Measurements from ENCODE around the gene SEMA3F.
A peak's percentile ranks its signal among the peaks of the same experiment; 100 is the strongest.

The SEMA3F gene

DNA sequence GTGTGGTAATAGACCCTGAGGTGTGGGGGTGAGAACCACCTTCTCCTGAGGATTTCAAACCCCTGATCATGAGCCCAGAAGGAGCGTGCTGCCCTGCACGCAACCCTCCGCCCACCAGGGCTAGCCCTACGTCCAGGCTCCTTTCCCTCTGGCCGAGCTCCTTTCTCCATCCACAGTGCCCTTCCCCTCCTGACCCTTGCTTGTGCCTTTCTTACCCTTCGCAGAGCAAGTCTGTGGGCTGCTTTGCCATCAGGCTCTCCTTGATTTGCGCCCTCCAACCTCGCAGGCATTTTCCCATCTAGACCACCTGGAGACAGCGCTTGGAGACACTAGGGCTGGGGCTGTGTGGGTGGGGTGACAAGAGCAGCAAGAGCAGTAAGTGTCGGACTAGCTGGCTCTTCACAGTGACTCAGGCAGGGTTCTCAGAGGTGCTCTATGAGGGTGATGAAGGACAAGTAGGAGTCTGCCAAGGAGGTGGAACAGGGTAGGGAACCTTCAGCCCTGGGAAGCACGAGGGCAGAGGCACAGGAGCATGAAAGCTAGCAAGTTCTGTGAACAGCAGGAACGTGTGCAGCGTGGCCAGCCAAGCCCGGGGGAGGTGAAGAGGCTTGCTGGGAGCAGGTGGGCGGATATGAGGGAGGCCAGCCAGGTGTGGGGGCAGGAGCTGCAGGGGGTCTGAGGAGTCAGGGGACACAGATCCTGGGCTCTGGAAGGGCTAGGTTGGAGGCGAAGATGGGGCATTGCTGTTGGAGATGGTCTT, 47.4 kb downstream of the SEMA3F start:
- peaks cover 24 to 55% of the 10 kb centered on the region in 2 donors for H3K27me3 ChIP-seq (ENCODE audit: control insufficient read depth in 1 of 2, insufficient read depth in 2 of 2, low read length in 2 of 2)
- H3K27ac ChIP-seq (ENCODE audit: low read depth, low read length), result no peak overlapping the region
- no peaks in the 10 kb centered on the region for H3K4me1 ChIP-seq (ENCODE audit: insufficient read depth, low read length)
- H3K36me3 ChIP-seq (ENCODE audit: insufficient read depth, low read length), result no peaks in the 10 kb centered on the region
- no peak overlapping the region for H3K9ac ChIP-seq (ENCODE audit: low read length)
- no peak overlapping the region for H3K4me3 ChIP-seq (ENCODE audit: low read depth in 1 of 2, low read length in 2 of 2)
- no peaks in the 10 kb centered on the region for H3K9me3 ChIP-seq (ENCODE audit: low read length)

DNA sequence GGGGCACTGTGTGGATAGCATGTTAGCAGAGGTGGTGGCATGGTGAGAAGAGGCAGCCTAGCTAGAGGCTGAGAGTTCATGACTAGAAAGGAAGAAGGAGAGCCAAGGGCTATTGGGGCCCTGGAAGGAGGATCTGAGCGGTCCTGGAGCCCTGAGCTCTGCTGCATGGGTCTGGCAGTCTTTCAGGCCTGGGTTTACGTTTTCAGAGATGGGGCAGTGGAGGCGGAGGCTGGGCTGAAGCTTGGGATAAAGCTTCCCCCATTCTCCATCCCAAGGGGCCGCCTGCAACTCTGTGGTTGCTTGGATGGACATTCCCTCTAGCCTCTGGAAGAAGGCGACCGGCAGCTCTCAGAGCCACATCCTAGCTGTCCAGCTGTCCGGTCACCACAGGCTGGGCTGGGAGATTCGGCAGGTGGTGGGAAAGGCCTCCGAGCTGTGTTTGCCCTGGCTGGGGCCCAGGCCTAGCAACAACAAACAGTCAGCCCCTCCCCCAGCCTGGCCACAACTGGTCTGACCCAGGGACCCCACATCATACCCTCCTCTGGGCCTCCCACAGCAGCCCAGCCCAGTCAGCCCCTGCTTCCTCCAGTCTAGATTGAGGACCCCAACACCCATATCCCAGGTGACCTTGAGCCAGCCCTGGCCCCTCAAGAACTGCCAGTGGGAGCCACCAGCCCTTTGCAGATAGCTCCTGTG, 48.1 kb downstream of the SEMA3F start:
- H3K4me3 ChIP-seq (ENCODE audit: low read depth in 1 of 2, low read length in 2 of 2), result no peak overlapping the region
- peaks cover 24 to 55% of the 10 kb centered on the region in 2 donors for H3K27me3 ChIP-seq (ENCODE audit: control insufficient read depth in 1 of 2, insufficient read depth in 2 of 2, low read length in 2 of 2)
- H3K27ac ChIP-seq (ENCODE audit: low read depth, low read length), result no peak overlapping the region
- no peaks in the 10 kb centered on the region for H3K36me3 ChIP-seq (ENCODE audit: insufficient read depth, low read length)
- H3K9me3 ChIP-seq (ENCODE audit: low read length), result no peaks in the 10 kb centered on the region
- H3K4me1 ChIP-seq (ENCODE audit: insufficient read depth, low read length), result no peaks in the 10 kb centered on the region
- no peak overlapping the region for H3K9ac ChIP-seq (ENCODE audit: low read length)

DNA sequence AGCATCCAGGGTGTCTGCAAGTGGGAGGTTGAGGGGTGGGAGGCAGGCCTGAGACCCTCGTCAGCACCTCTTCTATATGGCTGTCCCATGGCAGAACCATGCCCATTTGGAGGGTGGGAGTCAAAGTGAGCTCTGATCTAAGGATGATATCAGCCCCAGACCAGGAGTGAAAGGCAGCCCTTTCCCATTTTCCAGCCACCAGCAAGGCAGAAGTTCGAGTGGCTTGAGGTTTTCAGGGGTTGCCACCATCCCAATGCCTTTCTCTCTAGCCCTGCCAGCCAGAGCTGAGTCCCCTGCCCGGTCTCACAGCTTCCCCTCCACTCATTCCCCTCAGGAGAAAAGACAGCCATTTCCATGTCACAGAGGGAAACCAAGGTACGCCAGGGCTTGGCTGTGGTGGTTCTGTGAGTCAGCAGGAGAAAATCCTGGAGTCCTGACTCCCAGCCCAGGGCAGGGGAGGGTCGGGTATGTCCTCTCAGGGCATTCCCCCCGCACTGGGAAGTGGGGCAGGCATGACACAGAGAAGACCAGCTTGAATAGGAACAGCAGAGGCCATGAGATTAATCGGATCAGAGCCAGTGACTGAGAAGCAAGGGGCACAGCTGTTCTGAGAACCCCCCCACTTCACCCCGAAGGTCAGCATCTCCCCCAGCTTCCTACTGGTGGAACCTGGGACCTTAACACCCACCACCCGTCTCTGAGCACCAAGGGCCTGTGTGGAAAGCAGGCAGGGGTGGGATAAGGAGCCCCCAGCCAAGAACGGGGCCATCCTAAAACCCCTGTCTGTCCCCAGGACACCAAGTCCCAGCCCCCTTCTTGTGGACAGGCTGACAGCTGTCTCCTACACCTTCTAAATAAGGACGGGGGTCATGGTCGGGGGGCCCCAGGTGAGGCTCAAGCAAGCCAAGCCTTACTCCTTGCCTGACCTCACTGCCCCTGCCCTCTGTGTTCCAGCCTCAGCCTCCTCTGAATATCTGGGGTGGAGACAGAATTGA, 49.0 kb downstream of the SEMA3F start:
- no peaks in the 10 kb centered on the region for H3K9me3 ChIP-seq (ENCODE audit: low read length)
- no peaks in the 10 kb centered on the region for H3K36me3 ChIP-seq (ENCODE audit: insufficient read depth, low read length)
- H3K27ac ChIP-seq (ENCODE audit: low read depth, low read length), result no peak overlapping the region
- H3K4me3 ChIP-seq (ENCODE audit: low read depth in 1 of 2, low read length in 2 of 2), result no peak overlapping the region
- H3K4me1 ChIP-seq (ENCODE audit: insufficient read depth, low read length), result no peaks in the 10 kb centered on the region
- peaks cover 24 to 55% of the 10 kb centered on the region in 2 donors for H3K27me3 ChIP-seq (ENCODE audit: control insufficient read depth in 1 of 2, insufficient read depth in 2 of 2, low read length in 2 of 2)
- H3K9ac ChIP-seq (ENCODE audit: low read length), result no peak overlapping the region

DNA sequence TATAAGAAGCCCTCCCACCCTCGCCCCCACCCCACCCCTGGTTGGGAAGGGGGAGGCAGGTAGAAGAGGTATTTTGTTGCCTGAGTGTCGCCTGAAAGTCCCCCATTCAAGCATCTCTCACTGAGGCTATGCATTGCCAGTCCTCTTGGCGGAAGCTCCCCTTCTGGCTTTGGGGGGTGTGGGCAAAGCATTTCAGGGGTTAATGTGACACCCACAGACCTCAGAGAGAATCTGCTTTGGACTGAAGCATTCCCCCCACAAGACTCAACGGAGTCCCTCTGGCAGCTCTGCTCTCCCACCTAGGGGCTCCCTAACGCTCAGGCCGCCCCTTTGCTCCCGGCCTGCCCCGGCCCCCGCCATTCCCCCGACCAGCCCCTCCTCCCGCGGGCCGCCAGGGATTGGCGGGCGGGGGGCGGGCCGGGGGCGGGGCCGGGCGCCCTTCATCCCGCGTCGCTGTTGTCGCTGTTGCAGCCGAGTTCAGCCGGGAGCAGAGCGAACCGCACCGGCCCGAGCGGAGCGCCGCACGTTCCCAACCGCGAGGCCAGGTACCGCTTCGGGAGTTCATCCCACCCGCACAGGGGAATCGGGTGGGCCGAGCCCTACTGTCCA, 49.8 kb downstream of the SEMA3F start, which contains the start of gene SLC38A3:
TSS of gene SLC38A3 (plus strand) at position 468 of the 609 bp plus-strand sequence. CDS start 8,929 bp downstream, outside the sequence.
- H3K9ac ChIP-seq (ENCODE audit: low read length), result no peak within 1 kb of the TSS
- no peaks in the 10 kb centered on the region for H3K4me1 ChIP-seq (ENCODE audit: insufficient read depth, low read length)

DNA sequence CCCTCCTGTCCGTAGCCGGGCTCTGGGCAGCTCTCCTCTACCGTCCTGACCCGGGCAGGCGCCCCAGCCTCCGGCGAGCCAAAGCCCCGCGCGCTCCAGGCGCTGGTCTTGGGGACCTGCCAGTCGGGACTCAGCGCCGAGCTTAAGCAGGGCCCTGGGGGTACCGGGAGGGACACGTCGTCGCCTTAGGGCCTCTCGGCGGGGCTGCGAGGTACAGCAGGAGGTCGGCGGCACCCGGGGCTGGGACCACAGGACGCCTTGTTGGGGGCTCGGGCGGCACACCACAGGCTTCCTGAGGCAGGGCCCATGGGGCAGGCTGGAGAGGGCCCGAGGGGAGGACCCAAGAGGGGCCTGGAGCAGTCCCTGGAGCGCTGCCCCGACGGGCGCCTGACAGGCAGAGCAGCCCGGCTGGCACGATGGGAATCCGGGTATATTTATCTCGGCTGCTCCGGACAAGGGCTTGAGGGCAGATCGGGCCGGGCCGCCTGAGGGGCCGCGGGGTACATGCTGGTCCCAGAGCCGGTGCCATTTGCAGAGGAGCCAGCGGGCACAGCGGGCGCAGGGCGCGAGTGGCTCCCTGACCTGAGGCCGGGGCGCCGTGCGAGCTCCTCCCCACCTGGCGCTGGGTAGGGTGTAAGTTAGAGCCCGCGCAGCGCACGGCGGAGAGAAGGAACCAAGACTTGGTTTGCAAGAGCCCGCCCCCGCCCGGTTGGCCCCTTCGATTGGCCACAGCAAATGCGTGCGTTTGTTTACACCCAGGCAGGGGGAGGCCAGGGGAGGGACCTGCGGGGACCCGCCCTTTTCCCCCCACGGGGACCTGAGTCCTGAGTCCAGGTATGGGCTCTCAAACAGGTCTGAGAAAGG, 50.5 kb downstream of the SEMA3F start:
- no peak overlapping the region for H3K27ac ChIP-seq (ENCODE audit: low read depth, low read length)
- H3K4me1 ChIP-seq (ENCODE audit: insufficient read depth, low read length), result no peaks in the 10 kb centered on the region
- no peak overlapping the region for H3K9ac ChIP-seq (ENCODE audit: low read length)
- H3K9me3 ChIP-seq (ENCODE audit: low read length), result no peaks in the 10 kb centered on the region
- H3K36me3 ChIP-seq (ENCODE audit: insufficient read depth, low read length), result no peaks in the 10 kb centered on the region
- H3K4me3 ChIP-seq (ENCODE audit: low read depth in 1 of 2, low read length in 2 of 2), result peak overlapping the region in 1 of 2 donors; percentile 21
- H3K27me3 ChIP-seq (ENCODE audit: control insufficient read depth in 1 of 2, insufficient read depth in 2 of 2, low read length in 2 of 2), result peaks cover 24 to 55% of the 10 kb centered on the region in 2 donors

More for the DNA sequence above, 49.8 kb downstream of the SEMA3F start, which contains the start of gene SLC38A3:
- Histone ChIP-seq H3K4me3 (ENCODE audit: low read depth in 1 of 2, low read length in 2 of 2) (peak within 1 kb of the TSS in 1 of 2 donors; percentile 21), H3K27me3 (ENCODE audit: control insufficient read depth in 1 of 2, insufficient read depth in 2 of 2, low read length in 2 of 2) (peaks cover 24 to 55% of the 10 kb centered on the region in 2 donors), H3K36me3 (ENCODE audit: insufficient read depth, low read length) (no peaks in the 10 kb centered on the region), H3K27ac (ENCODE audit: low read depth, low read length) (no peak within 1 kb of the TSS), H3K9me3 (ENCODE audit: low read length) (no peaks in the 10 kb centered on the region)

DNA sequence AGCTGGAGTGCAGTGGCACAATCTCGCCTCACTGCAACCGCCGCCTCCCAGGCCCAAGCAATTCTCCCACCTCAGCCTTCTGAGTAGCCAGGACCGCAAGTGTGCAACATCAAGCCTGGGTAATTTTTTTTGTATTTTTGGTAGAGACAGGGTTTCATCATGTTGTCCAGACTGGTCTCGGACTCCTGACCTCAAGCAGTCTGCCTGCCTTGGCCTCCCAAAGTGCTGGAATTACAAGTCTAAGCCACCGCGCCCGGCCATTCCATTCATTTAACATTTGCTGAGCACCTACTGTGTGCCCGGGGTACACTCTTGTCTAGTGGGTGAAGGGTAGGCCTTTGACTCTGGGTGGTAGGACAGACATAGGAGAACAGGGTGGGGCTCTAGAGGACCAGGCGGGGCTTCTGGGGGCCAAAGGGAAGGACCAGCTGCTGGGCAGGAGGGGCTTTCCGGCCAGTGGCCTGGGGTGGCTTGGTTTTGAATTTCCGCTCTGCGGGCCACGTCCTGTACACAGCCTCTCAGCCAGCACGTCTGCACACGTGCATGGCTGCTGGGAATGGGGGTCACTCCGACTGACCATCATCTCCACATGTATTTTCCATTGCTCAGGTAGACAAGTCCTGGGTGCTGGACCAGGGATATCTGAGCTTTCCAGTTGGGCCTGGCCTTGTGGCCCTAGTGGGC, 52.4 kb downstream of the SEMA3F start:
- H3K27ac ChIP-seq (ENCODE audit: low read depth, low read length), result no peak overlapping the region
- H3K9ac ChIP-seq (ENCODE audit: low read length), result no peak overlapping the region
- peaks cover 22 to 36% of the 10 kb centered on the region in 2 donors for H3K27me3 ChIP-seq (ENCODE audit: control insufficient read depth in 1 of 2, insufficient read depth in 2 of 2, low read length in 2 of 2)
- no peak overlapping the region for H3K4me3 ChIP-seq (ENCODE audit: low read depth in 1 of 2, low read length in 2 of 2)
- H3K36me3 ChIP-seq (ENCODE audit: insufficient read depth, low read length), result no peaks in the 10 kb centered on the region
- H3K9me3 ChIP-seq (ENCODE audit: low read length), result no peaks in the 10 kb centered on the region
- H3K4me1 ChIP-seq (ENCODE audit: insufficient read depth, low read length), result no peaks in the 10 kb centered on the region

DNA sequence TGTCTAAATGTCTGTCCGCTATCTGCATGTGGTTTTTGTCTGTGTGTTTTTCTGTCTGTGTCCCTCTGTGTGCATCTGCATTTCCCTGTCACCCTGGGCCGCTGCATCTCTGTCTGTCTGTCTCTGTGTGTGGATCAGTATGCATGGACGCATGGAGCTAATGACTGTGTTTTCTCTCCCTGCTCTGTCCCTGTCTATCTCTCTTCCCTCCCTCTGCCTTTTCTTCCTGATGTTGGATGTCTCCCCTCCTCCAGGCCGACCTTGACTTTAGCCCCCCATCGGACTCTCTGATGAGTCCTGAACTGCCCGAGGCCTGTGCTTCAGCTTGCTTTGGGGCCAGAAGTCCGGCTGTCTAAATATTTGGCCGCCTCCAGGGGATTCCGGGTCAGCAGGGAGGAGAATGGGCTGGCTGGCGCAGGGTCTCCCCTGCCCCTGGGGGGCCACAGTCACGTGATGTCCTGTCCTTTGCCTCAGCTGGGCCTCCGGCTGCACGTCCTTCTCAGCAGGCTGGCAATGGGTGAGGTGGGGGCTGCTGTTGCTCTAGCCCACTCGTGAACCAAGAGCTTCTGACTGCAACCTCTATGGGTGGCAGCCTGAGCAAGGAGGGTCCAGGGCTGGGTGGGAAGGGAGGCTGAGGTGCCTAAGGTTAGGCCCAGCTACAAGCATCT, 53.7 kb downstream of the SEMA3F start:
- H3K9ac ChIP-seq (ENCODE audit: low read length), result no peak overlapping the region
- no peak overlapping the region for H3K4me3 ChIP-seq (ENCODE audit: low read depth in 1 of 2, low read length in 2 of 2)
- H3K27me3 ChIP-seq (ENCODE audit: control insufficient read depth in 1 of 2, insufficient read depth in 2 of 2, low read length in 2 of 2), result peaks cover 16 to 23% of the 10 kb centered on the region in 2 donors
- H3K27ac ChIP-seq (ENCODE audit: low read depth, low read length), result no peak overlapping the region
- H3K9me3 ChIP-seq (ENCODE audit: low read length), result no peaks in the 10 kb centered on the region
- H3K36me3 ChIP-seq (ENCODE audit: insufficient read depth, low read length), result no peaks in the 10 kb centered on the region
- H3K4me1 ChIP-seq (ENCODE audit: insufficient read depth, low read length), result no peaks in the 10 kb centered on the region

DNA sequence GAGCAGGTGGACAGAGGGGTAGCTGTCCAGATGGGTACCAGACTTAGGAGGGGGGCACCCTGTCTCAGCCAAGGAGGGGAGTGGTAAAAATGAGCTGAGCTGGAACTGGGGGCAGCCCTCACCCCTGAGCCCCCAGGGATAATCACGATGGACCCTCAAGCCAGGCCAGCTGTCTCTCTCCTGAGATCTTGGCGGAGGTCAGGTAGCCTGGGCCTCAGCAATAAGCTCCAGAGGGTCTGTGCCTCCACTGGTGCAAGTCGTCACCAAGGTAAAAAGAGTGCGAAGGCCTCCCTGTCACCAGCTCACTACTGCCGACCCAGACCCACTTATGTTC, 55.0 kb downstream of the SEMA3F start:
- H3K4me1 ChIP-seq (ENCODE audit: insufficient read depth, low read length), result no peaks in the 10 kb centered on the region
- H3K36me3 ChIP-seq (ENCODE audit: insufficient read depth, low read length), result no peaks in the 10 kb centered on the region
- no peak overlapping the region for H3K9ac ChIP-seq (ENCODE audit: low read length)

DNA sequence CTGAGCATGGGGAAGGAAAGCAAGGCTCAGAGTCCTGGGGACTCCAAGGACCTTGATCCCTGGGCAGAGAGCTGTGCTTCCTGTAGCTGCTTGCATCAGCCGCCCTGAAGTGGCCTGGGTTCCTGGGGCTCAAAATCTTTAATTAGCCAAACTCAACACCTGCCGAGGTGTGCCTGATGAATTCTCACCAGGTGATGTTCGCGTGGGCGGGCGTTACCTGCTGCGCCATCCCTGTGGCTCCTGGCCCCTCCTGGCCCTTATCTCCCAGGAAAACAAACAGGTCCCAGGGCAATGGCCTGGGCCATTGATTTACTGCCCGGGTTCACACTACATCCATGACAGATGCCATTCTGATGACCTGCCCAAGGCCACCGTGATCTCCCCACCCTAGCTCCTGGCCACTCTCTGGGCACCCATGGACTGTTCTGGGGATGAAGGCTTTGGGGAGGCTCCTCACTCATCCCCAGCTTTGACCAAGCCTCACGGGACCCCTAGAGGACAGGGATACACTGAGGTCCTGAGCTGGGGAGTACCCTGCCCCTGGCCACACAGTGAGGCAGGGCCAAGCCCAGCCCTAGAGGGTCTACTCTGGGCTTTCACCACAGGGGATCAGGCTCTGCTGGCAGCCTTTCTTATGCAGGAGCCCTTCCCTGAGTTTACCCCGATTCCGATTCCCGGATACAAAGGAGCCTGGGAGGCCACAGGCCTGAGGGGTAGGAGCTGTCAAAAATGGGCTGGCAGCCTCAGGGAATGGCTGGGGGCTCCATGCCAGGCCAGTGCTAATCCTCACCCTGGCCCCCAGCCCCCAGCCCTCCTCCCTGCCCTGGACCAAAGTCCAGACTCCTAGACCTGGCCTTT, 55.6 kb downstream of the SEMA3F start:
- no peaks in the 10 kb centered on the region for H3K4me1 ChIP-seq (ENCODE audit: insufficient read depth, low read length)
- no peaks in the 10 kb centered on the region for H3K36me3 ChIP-seq (ENCODE audit: insufficient read depth, low read length)
- H3K9me3 ChIP-seq (ENCODE audit: low read length), result no peaks in the 10 kb centered on the region
- no peak overlapping the region for H3K27ac ChIP-seq (ENCODE audit: low read depth, low read length)
- peaks cover 5 to 7% of the 10 kb centered on the region in 2 donors for H3K27me3 ChIP-seq (ENCODE audit: control insufficient read depth in 1 of 2, insufficient read depth in 2 of 2, low read length in 2 of 2)
- no peak overlapping the region for H3K9ac ChIP-seq (ENCODE audit: low read length)
- no peak overlapping the region for H3K4me3 ChIP-seq (ENCODE audit: low read depth in 1 of 2, low read length in 2 of 2)

More for the DNA sequence above, 55.0 kb downstream of the SEMA3F start:
- Histone ChIP-seq H3K27me3 (ENCODE audit: control insufficient read depth in 1 of 2, insufficient read depth in 2 of 2, low read length in 2 of 2) (peaks cover 7 to 11% of the 10 kb centered on the region in 2 donors), H3K27ac (ENCODE audit: low read depth, low read length) (no peak overlapping the region), H3K9me3 (ENCODE audit: low read length) (no peaks in the 10 kb centered on the region), H3K4me3 (ENCODE audit: low read depth in 1 of 2, low read length in 2 of 2) (no peak overlapping the region)
